OCI-LY7 (cell line): Measurements from ENCODE around the gene ALDH16A1.

Source experiments
- EZH2phosphoT487 ChIP-seq: fragments of 200-600 bp; sonication (generic); IDR thresholded peaks from 2 replicates; pipeline ENCODE4 v1.6.1; 2018; ENCODE audit warnings: low read depth, borderline replicate concordance, mild to moderate bottlenecking, mixed run types, antibody characterized with exemption, low read length, moderate library complexity, mixed read lengths
- TF ChIP-seq, protein P1 (sequence below): fragments of 200-600 bp; sonication (generic); conservative IDR thresholded peaks from 2 replicates; pipeline ENCODE4 v1.5.1; 2014; ENCODE audit warnings: mild to moderate bottlenecking, antibody characterized with exemption, low read length, moderate library complexity, mixed read lengths

DNA sequence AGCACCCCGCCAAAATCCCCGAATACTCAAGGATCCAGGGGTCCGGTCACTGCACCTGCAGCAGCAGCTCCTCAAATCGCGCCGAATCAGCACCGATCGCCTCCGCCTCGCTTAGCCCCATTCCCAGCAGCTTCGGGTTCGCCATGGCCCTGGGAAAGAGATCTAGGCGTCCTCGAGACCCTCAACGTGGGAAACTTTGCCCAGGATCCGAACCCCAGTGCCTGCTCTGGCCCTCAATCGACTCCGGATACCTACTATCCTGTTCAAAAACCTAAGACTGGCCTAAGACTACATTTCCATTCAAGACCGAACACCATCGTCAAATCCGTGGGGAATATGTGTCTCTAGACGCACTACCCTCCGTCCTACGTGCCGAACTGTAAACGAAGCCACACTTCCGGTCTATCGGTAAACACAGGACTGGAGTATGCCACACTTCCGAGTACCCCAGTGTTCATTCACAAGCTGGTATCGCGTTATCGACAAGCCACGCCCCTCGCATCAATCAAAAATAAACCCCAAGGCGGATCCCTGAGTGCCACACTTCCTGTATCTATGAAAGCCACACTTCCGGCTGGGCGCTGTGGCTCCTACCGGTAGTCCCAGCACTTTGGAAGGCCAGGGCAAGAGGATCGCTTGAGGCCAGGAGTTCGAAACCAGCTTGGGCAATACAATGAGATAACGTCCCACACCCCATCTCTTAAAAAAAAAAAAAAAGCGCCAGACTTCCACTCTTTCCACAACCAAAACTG, 1.4 kb upstream of the ALDH16A1 start, which contains the start of gene PIH1D1:
- TF ChIP-seq, protein P1, sequence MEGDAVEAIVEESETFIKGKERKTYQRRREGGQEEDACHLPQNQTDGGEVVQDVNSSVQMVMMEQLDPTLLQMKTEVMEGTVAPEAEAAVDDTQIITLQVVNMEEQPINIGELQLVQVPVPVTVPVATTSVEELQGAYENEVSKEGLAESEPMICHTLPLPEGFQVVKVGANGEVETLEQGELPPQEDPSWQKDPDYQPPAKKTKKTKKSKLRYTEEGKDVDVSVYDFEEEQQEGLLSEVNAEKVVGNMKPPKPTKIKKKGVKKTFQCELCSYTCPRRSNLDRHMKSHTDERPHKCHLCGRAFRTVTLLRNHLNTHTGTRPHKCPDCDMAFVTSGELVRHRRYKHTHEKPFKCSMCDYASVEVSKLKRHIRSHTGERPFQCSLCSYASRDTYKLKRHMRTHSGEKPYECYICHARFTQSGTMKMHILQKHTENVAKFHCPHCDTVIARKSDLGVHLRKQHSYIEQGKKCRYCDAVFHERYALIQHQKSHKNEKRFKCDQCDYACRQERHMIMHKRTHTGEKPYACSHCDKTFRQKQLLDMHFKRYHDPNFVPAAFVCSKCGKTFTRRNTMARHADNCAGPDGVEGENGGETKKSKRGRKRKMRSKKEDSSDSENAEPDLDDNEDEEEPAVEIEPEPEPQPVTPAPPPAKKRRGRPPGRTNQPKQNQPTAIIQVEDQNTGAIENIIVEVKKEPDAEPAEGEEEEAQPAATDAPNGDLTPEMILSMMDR, result no peak
- TF ChIP-seq EZH2phosphoT487, result no peak
